Effector memory CD8-positive, alpha-beta T cell (primary cell): ENCODE measurements around the gene C4orf17.
"Not testable (repeated sequence)": the region's sequence is repeated elsewhere in the genome, so short reads cannot be mapped to it uniquely, and the experiment has no call there.

Source experiments
- ATAC-seq: fragments of 150-1000 bp; cut with Tn5 transposase; replicated peaks from 2 replicates; pipeline ENCODE4 v1.10.0; 2021; ENCODE audit warnings: mild to moderate bottlenecking, moderate library complexity
- DNase-seq, 3 experiments: peaks; one replicate each; pipeline ENCODE4 v3.0.0; 2021
- H3K27ac Mint-ChIP-seq, 2 donors: one replicate each; pipeline ENCODE4 v1.8.0; 2022; ENCODE audit warnings: mild to moderate bottlenecking in 2 of 2, mixed read lengths in 2 of 2, moderate library complexity in 2 of 2
- H3K27me3 Mint-ChIP-seq, 2 donors: one replicate each; pipeline ENCODE4 v1.8.0; 2022; ENCODE audit warnings: mixed read lengths in 2 of 2
- H3K36me3 Mint-ChIP-seq: one replicate; pipeline ENCODE4 v1.8.0; 2022; ENCODE audit warnings: mild to moderate bottlenecking, moderate library complexity, mixed read lengths; ENCODE audit not compliant: insufficient read depth
- H3K4me1 Mint-ChIP-seq, 2 donors: one replicate each; pipeline ENCODE4 v1.8.0; 2022; ENCODE audit warnings: low read depth in 2 of 2, mixed read lengths in 2 of 2
- H3K4me3 Mint-ChIP-seq, 2 donors: one replicate each; pipeline ENCODE4 v1.8.0; 2022; ENCODE audit warnings: mild to moderate bottlenecking in 2 of 2, mixed read lengths in 2 of 2, moderate library complexity in 2 of 2
- H3K9me3 Mint-ChIP-seq, 2 donors: one replicate each; pipeline ENCODE4 v1.8.0; 2022; ENCODE audit warnings: mixed read lengths in 2 of 2
- total RNA-seq, 9 experiments: gene quantifications; one replicate each; lab custom pipeline; 2026; lab: John Stamatoyannopoulos, UW

C4orf17 gene
- 0 reads per million in 9 experiments for total RNA-seq

- ATAC-seq = no peak
- Mint-ChIP-seq H3K27ac (no peak within 1 kb of the TSS), H3K36me3 (no peaks in the 10 kb centered on the region), H3K9me3 (peaks cover 0 to 2% of the 10 kb centered on the region in 2 donors), H3K4me1 (peaks cover 0 to 12% of the 10 kb centered on the region in 2 donors), H3K4me3 (no peak within 1 kb of the TSS), H3K27me3 (peaks cover 38 to 42% of the 10 kb centered on the region in 2 donors)
- DNase-seq = no peak
Observed at GRCh38 chr4:99510721-99511120, at the start of gene C4orf17. C4orf17 (plus strand) TSS chr4:99511021; CDS start chr4:99513082, 2,061 bp downstream.

GRCh38 chr4:99461623-99462401 is 49.0 kb upstream of the C4orf17 start:
- H3K27ac Mint-ChIP-seq = no peak overlapping the region
- peaks cover 22 to 43% of the 10 kb centered on the region in 2 donors for H3K27me3 Mint-ChIP-seq
- DNase-seq (no peak), ATAC-seq (no peak)
- H3K9me3 Mint-ChIP-seq = no peaks in the 10 kb centered on the region
- H3K36me3 Mint-ChIP-seq = no peaks in the 10 kb centered on the region
- H3K4me3 Mint-ChIP-seq = no peak overlapping the region
- H3K4me1 Mint-ChIP-seq = no peaks in the 10 kb centered on the region

- no peaks in the 10 kb centered on the region for H3K4me1 Mint-ChIP-seq
- no peak overlapping the region for H3K27ac Mint-ChIP-seq
- H3K4me3 Mint-ChIP-seq = no peak overlapping the region
- peaks cover 27 to 46% of the 10 kb centered on the region in 2 donors for H3K27me3 Mint-ChIP-seq
- H3K36me3 Mint-ChIP-seq = no peaks in the 10 kb centered on the region
- DNase-seq (peak; percentile 18 to 35 (median 24)), ATAC-seq (peak; percentile 72)
- no peaks in the 10 kb centered on the region for H3K9me3 Mint-ChIP-seq
Observed at GRCh38 chr4:99462875-99463464, 47.9 kb upstream of the C4orf17 start.

- no peaks in the 10 kb centered on the region for H3K36me3 Mint-ChIP-seq
- H3K4me1 Mint-ChIP-seq = no peaks in the 10 kb centered on the region
- no peak overlapping the region for H3K27ac Mint-ChIP-seq
- DNase-seq (no peak), ATAC-seq (no peak)
- H3K9me3 Mint-ChIP-seq = no peaks in the 10 kb centered on the region
- H3K4me3 Mint-ChIP-seq = no peak overlapping the region
- peaks cover 33 to 46% of the 10 kb centered on the region in 2 donors for H3K27me3 Mint-ChIP-seq
Observed at GRCh38 chr4:99463566-99463965, 47.3 kb upstream of the C4orf17 start.

DNA sequence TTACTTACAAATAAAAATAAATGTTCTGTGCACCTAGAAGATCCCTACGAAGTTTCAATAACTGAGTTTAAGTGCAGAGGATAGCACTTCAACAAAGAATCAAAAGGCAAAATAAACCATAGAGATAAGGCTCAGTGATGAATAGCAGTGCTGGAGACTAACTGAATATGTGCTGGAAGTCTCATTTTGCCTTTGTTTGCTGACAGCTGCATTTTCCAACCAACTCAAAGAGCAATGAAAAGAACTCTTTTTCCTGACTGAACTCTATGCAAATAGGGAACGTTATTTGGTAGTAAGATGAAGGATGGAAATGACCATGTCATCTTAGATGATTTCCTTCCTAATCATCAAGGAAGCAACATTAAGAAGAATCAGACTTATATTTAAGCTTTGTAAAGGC is 42.9 kb upstream of the C4orf17 start:
- H3K27ac Mint-ChIP-seq = no peak overlapping the region
- H3K4me1 Mint-ChIP-seq = no peaks in the 10 kb centered on the region
- DNase-seq (no peak), ATAC-seq (no peak)
- H3K4me3 Mint-ChIP-seq = no peak overlapping the region
- H3K27me3 Mint-ChIP-seq = peaks cover 44% of the 10 kb centered on the region in 2 donors
- H3K36me3 Mint-ChIP-seq = no peaks in the 10 kb centered on the region
- no peaks in the 10 kb centered on the region for H3K9me3 Mint-ChIP-seq

GRCh38 chr4:99468889-99469288 is 41.9 kb upstream of the C4orf17 start:
- no peak for ATAC-seq
- Mint-ChIP-seq H3K9me3 (no peaks in the 10 kb centered on the region), H3K27me3 (peaks cover 41 to 42% of the 10 kb centered on the region in 2 donors), H3K36me3 (no peaks in the 10 kb centered on the region), H3K27ac (no peak overlapping the region), H3K4me3 (no peak overlapping the region), H3K4me1 (no peaks in the 10 kb centered on the region)
- no peak for DNase-seq

- no peaks in the 10 kb centered on the region for H3K9me3 Mint-ChIP-seq
- H3K4me1 Mint-ChIP-seq = no peaks in the 10 kb centered on the region
- H3K36me3 Mint-ChIP-seq = no peaks in the 10 kb centered on the region
- DNase-seq (no peak), ATAC-seq (no peak)
- no peak overlapping the region for H3K4me3 Mint-ChIP-seq
- H3K27ac Mint-ChIP-seq = no peak overlapping the region
- H3K27me3 Mint-ChIP-seq = peaks cover 37 to 38% of the 10 kb centered on the region in 2 donors
Observed at GRCh38 chr4:99471349-99471748, 39.5 kb upstream of the C4orf17 start.

- DNase-seq (no peak), ATAC-seq (no peak)
- Mint-ChIP-seq H3K9me3 (no peaks in the 10 kb centered on the region), H3K4me3 (no peak overlapping the region), H3K27ac (no peak overlapping the region), H3K36me3 (no peaks in the 10 kb centered on the region), H3K4me1 (no peaks in the 10 kb centered on the region), H3K27me3 (peaks cover 33% of the 10 kb centered on the region in 2 donors)
Observed at GRCh38 chr4:99471896-99472295, 38.9 kb upstream of the C4orf17 start.

- no peak overlapping the region for H3K27ac Mint-ChIP-seq
- ATAC-seq = no peak
- no peaks in the 10 kb centered on the region for H3K9me3 Mint-ChIP-seq
- no peak overlapping the region for H3K4me3 Mint-ChIP-seq
- peaks cover 21% of the 10 kb centered on the region in 2 donors for H3K27me3 Mint-ChIP-seq
- no peak for DNase-seq
- no peaks in the 10 kb centered on the region for H3K4me1 Mint-ChIP-seq
- no peaks in the 10 kb centered on the region for H3K36me3 Mint-ChIP-seq
Observed at GRCh38 chr4:99473131-99473530, 37.7 kb upstream of the C4orf17 start.

DNA sequence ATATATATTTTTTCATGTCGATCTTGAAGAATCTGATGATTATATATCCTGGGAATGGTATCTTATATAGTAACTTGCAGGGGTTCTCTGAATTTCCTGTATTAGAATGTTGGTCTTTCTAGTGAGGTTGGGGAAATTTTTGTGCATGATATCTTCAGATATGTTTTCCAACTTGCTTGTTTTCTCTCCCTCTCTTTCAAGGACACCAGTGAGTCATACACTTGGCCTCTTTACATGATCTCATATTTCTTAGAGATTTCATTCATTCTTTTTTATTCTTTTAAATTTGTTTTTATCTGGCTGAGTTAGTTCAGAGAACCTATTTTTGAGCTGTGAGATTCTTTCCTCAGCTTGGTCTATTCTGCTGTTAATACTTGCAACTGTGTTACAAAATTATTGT is 27.2 kb upstream of the C4orf17 start:
- H3K36me3 Mint-ChIP-seq = no peaks in the 10 kb centered on the region
- H3K27me3 Mint-ChIP-seq = peaks cover 5 to 11% of the 10 kb centered on the region in 2 donors
- DNase-seq (no peak), ATAC-seq (no peak)
- no peak overlapping the region for H3K27ac Mint-ChIP-seq
- no peaks in the 10 kb centered on the region for H3K4me1 Mint-ChIP-seq
- H3K4me3 Mint-ChIP-seq = no peak overlapping the region
- H3K9me3 Mint-ChIP-seq = peaks cover 8 to 11% of the 10 kb centered on the region in 2 donors

DNA sequence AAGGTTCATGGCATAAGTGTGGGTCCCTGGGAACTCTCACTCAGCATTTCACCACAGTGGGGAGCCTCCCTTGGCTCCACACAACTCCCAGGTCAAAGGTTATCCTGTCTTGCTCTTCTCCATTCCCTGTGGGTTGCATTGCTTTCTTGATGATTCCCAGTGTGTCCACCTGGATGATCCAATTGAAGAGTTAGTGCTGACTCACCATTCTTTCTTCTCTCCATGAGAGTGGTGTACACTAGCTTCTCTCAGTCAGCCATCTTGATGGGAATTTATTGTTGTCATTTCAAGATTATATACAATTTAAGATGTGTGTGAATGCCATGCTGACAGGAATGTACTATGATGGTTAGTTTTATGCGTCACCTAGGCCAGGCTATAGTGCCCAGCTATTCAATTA is 25.6 kb upstream of the C4orf17 start:
- H3K27me3 Mint-ChIP-seq = peaks cover 14 to 20% of the 10 kb centered on the region in 2 donors
- no peaks in the 10 kb centered on the region for H3K36me3 Mint-ChIP-seq
- no peaks in the 10 kb centered on the region for H3K4me1 Mint-ChIP-seq
- H3K9me3 Mint-ChIP-seq = peaks cover 9 to 11% of the 10 kb centered on the region in 2 donors
- DNase-seq (no peak), ATAC-seq (no peak)
- no peak overlapping the region for H3K27ac Mint-ChIP-seq
- H3K4me3 Mint-ChIP-seq = no peak overlapping the region

DNA sequence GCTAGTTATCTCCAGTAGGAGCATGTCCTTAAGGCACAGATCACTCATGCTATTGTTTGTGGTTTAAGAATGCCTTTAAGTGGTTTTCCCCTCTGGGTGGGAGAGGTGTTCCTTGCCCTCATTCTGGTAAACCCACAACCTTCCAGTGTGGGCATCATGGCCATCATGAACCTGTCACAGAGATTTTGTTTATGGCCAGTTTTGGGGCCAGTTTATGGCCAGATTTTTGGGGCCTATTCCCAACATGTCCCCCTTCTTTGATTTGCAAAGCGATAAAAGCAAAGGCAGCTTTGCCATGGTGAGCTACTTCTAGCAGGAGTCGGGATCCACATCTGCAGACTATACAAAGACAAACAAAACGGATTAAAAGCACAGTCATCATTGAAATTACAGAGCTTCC is 24.2 kb upstream of the C4orf17 start:
- not testable (repeated sequence) for DNase-seq, ATAC-seq, H3K27ac Mint-ChIP-seq, H3K36me3 Mint-ChIP-seq, H3K4me3 Mint-ChIP-seq, H3K4me1 Mint-ChIP-seq
- peaks cover 9 to 11% of the 10 kb centered on the region in 2 donors for H3K9me3 Mint-ChIP-seq
- peaks cover 21 to 32% of the 10 kb centered on the region in 2 donors for H3K27me3 Mint-ChIP-seq

GRCh38 chr4:99490286-99490685 is 20.5 kb upstream of the C4orf17 start:
- H3K9me3 Mint-ChIP-seq = peaks cover 15 to 16% of the 10 kb centered on the region in 2 donors

More at GRCh38 chr4:99490286-99490685, 20.5 kb upstream of the C4orf17 start:
- Mint-ChIP-seq H3K27me3 (peaks cover 25 to 43% of the 10 kb centered on the region in 2 donors), H3K4me1 (no peaks in the 10 kb centered on the region), H3K27ac (no peak overlapping the region), H3K4me3 (no peak overlapping the region), H3K36me3 (no peaks in the 10 kb centered on the region)
- ATAC-seq (no peak), DNase-seq (no peak)
